SK-N-SH (cell line): ENCODE data around the gene BABAM2. TPM values are rescaled to one million over a fixed set of nuclear protein-coding genes. Genes with fewer than 3 reads are reported as not detected.

Source experiments
- CTCF ChIA-PET: fragments of 300-600, 350-600 bp; formaldehyde crosslinking; extraction: SDS; loops from one replicate; lab custom pipeline; 2021; lab: Yijun Ruan, JAX
- POLR2A ChIA-PET: fragments of 350-600 bp; sonication (Branson Sonifier 250); formaldehyde crosslinking; extraction: SDS; loops from one replicate; lab custom pipeline; 2020; ENCODE audit warnings: antibody characterized with exemption, inconsistent platforms; lab: Yijun Ruan, JAX
- DNase-seq: peaks from one replicate; pipeline ENCODE4 v3.0.0; 2012
- H2AFZ ChIP-seq: fragments of 200-600 bp; sonication (generic); 2 replicates; pipeline ENCODE4 v1.8.1; 2016; ENCODE audit warnings: antibody characterized with exemption, mild to moderate bottlenecking, low read depth
- H3F3A ChIP-seq: fragments of 200-600 bp; sonication (generic); replicated peaks from 2 replicates; pipeline ENCODE3; 2016; ENCODE audit warnings: antibody characterized with exemption, mild to moderate bottlenecking; ENCODE audit not compliant: insufficient read depth
- H3K27ac ChIP-seq, 2 experiments: fragments of 200-500 bp in 1 of 2; fragments of 200-600 bp in 1 of 2; sonication (Bioruptor generic) in 1 of 2; sonication (generic), shearing (Covaris generic) in 1 of 2; 2 replicates each; pipeline versions ENCODE4 v1.5.1 to v1.6.1; 2014 to 2016; ENCODE audit warnings: low read depth in 2 of 2, inconsistent platforms in 1 of 2, low read length in 1 of 2, mild to moderate bottlenecking in 1 of 2, mixed read lengths in 1 of 2
- H3K27me3 ChIP-seq: fragments of 200-600 bp; sonication (generic), shearing (Covaris generic); 2 replicates; pipeline ENCODE4 v1.6.1; 2016; ENCODE audit warnings: mixed run types; ENCODE audit not compliant: insufficient read depth
- H3K36me3 ChIP-seq, 2 experiments: fragments of 200-500 bp in 1 of 2; fragments of 200-600 bp in 1 of 2; sonication (Bioruptor generic) in 1 of 2; sonication (generic) in 1 of 2; replicated peaks in 1 of 2; 2 replicates each; pipeline versions ENCODE3 to v1.5.1; 2014 to 2016; ENCODE audit warnings: low read length in 1 of 2, mild to moderate bottlenecking in 1 of 2; ENCODE audit not compliant: insufficient read depth in 2 of 2, control insufficient read depth in 1 of 2
- H3K4me1 ChIP-seq, 2 experiments: fragments of 200-500 bp in 1 of 2; fragments of 200-600 bp in 1 of 2; sonication (Bioruptor generic) in 1 of 2; sonication (generic), shearing (Covaris generic) in 1 of 2; 2 replicates each; pipeline versions ENCODE4 v1.5.1 to v1.6.1; 2014 to 2016; ENCODE audit warnings: low read depth in 1 of 2, low read length in 1 of 2, mixed run types in 1 of 2; ENCODE audit not compliant: insufficient read depth in 2 of 2, control insufficient read depth in 1 of 2
- H3K4me2 ChIP-seq: fragments of 200-600 bp; sonication (generic), shearing (Covaris generic); 2 replicates; pipeline ENCODE4 v1.6.1; 2017; ENCODE audit warnings: mixed run types
- H3K4me3 ChIP-seq, 2 experiments: fragments of 200-500 bp in 1 of 2; fragments of 200-600 bp in 1 of 2; sonication (Bioruptor generic) in 1 of 2; sonication (generic), shearing (Covaris generic) in 1 of 2; 2 replicates each; pipeline versions ENCODE4 v1.5.1 to v1.8.1; 2014 to 2016; ENCODE audit warnings: low read depth in 2 of 2, inconsistent platforms in 1 of 2, low read length in 1 of 2, mild to moderate bottlenecking in 1 of 2, mixed read lengths in 1 of 2, moderate library complexity in 1 of 2
- H3K79me2 ChIP-seq: fragments of 200-600 bp; sonication (generic); 2 replicates; pipeline ENCODE4 v1.8.1; 2017; ENCODE audit warnings: mild to moderate bottlenecking; ENCODE audit not compliant: insufficient read depth
- H3K9ac ChIP-seq: fragments of 200-600 bp; sonication (generic); 2 replicates; pipeline ENCODE4 v1.6.1; 2017; ENCODE audit warnings: mixed run types
- H3K9me2 ChIP-seq: fragments of 200-600 bp; sonication (generic); 2 replicates; pipeline ENCODE4 v1.6.1; 2017; ENCODE audit warnings: mixed run types
- H3K9me3 ChIP-seq: fragments of 200-600 bp; sonication (generic); 2 replicates; pipeline ENCODE4 v1.6.1; 2017; ENCODE audit warnings: mixed run types, mild to moderate bottlenecking, moderate library complexity
- H4K20me1 ChIP-seq: fragments of 200-600 bp; sonication (generic); 2 replicates; pipeline ENCODE4 v1.6.1; 2017; ENCODE audit warnings: mild to moderate bottlenecking, mixed run types; ENCODE audit not compliant: insufficient read depth
- ELF1 ChIP-seq: IDR thresholded peaks from 2 replicates; pipeline ENCODE4 v1.4.0; 2012
- EP300 ChIP-seq, 2 experiments: IDR thresholded peaks; 2 replicates each; pipeline versions ENCODE4 v1.4.0 to v1.6.1; 2012; ENCODE audit warnings: borderline replicate concordance in 1 of 2, low read depth in 1 of 2, low read length in 1 of 2
- FOXJ3 ChIP-seq: sonication (generic); formaldehyde crosslinking; IDR thresholded peaks from 2 replicates; pipeline ENCODE4 v1.5.1; 2020; ENCODE audit warnings: mild to moderate bottlenecking, missing genetic modification reagents
- FOXM1 ChIP-seq: IDR thresholded peaks from 2 replicates; pipeline ENCODE4 v1.4.0; 2012; ENCODE audit warnings: low read depth, mild to moderate bottlenecking
- GABPA ChIP-seq: IDR thresholded peaks from 2 replicates; pipeline ENCODE4 v1.4.0; 2012; ENCODE audit warnings: low read depth, mild to moderate bottlenecking
- MEF2A ChIP-seq: IDR thresholded peaks from 2 replicates; pipeline ENCODE4 v1.4.0; 2012; ENCODE audit warnings: low read depth, borderline replicate concordance
- MXI1 ChIP-seq: IDR thresholded peaks from 2 replicates; pipeline ENCODE4 v1.6.1; 2012; ENCODE audit warnings: mild to moderate bottlenecking, low read depth, low read length, improper control_type of control experiment
- NFIC ChIP-seq: IDR thresholded peaks from 2 replicates; pipeline ENCODE4 v1.4.0; 2012; ENCODE audit warnings: borderline replicate concordance
- POLR2AphosphoS5 ChIP-seq: IDR thresholded peaks from 2 replicates; pipeline ENCODE4 v1.6.1; 2012; ENCODE audit warnings: low read depth, low read length
- RCOR1 ChIP-seq: fragments of 150-350 bp; IDR thresholded peaks from 2 replicates; pipeline ENCODE4 v1.6.1; 2017; ENCODE audit warnings: antibody characterized with exemption, low read length
- SIN3A ChIP-seq: IDR thresholded peaks from 2 replicates; pipeline ENCODE4 v1.6.1; 2012; ENCODE audit warnings: low read depth, mild to moderate bottlenecking, low read length, moderate library complexity, borderline replicate concordance
- SMC3 ChIP-seq: IDR thresholded peaks from 2 replicates; pipeline ENCODE4 v1.6.1; 2012; ENCODE audit warnings: low read depth, low read length, improper control_type of control experiment
- TAF1 ChIP-seq: IDR thresholded peaks from 2 replicates; pipeline ENCODE4 v1.6.1; 2012; ENCODE audit warnings: low read depth, mild to moderate bottlenecking, low read length, moderate library complexity, borderline replicate concordance
- TCF12 ChIP-seq: IDR thresholded peaks from 2 replicates; pipeline ENCODE4 v1.4.0; 2012
- TEAD4 ChIP-seq: IDR thresholded peaks from 2 replicates; pipeline ENCODE4 v1.4.0; 2012; ENCODE audit warnings: mild to moderate bottlenecking, borderline replicate concordance; ENCODE audit not compliant: insufficient read depth
- YY1 ChIP-seq: IDR thresholded peaks from 2 replicates; pipeline ENCODE4 v1.4.0; 2012; ENCODE audit warnings: low read depth, mild to moderate bottlenecking
- WGBS: methylation state at CpG from one replicate; pipeline ENCODE4 v1.1.6; 2017; ENCODE audit warnings: low lambda C conversion rate; 5-methylcytosine and 5-hydroxymethylcytosine counted together
- polyA plus RNA-seq, 3 experiments: library from polyadenylated mRNA; depleted of rRNA; stranded (reverse); fragments of >200 nt; gene quantifications; 2 replicates each; pipeline ENCODE4 v1.2.3, GENCODE V29; 2012
- TF ChIP-seq, protein P1 (sequence below): IDR thresholded peaks from 2 replicates; pipeline ENCODE4; 2012
- TF ChIP-seq, protein P2 (sequence below): fragments of 200-600 bp; sonication (generic); IDR thresholded peaks from 2 replicates; pipeline ENCODE4 v1.6.1; 2017; ENCODE audit warnings: antibody characterized with exemption, mild to moderate bottlenecking, moderate library complexity
- TF ChIP-seq, protein P3 (sequence below): fragments of 150-350 bp; IDR thresholded peaks from 2 replicates; pipeline ENCODE4 v1.6.1; 2017; ENCODE audit warnings: antibody characterized with exemption, low read length, low read depth, borderline replicate concordance

BABAM2 gene
- polyA plus RNA-seq, 1 of the 3 experiments (the other 2 are of a cell fraction): 34.0 TPM

DNA sequence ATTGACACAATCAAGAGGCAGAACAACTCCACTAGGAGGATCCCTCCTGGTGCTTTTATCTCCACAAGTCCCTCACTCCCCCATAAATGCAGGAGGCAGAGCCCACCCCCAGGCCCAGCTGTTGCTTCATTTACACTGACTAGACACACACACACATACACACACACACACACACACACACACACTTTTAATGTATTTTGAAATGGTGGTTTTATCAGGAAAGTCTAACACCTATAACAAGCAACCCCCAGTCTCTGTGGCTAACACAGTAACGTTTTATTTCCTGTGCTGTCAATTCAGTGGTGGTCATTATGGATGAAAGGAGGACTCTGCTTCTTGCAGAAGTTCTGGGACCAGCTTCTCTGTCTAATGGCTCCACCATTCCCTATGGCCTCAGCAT is 376.8 kb downstream of the BABAM2 start:
- H3F3A ChIP-seq: peaks cover 6% of the 10 kb centered on the region
- DNase-seq: no peak
- no peak overlapping the region for H3K9ac ChIP-seq
- H2AFZ ChIP-seq: no peak overlapping the region
- ChIA-PET POLR2A (no interaction called here), CTCF (no interaction called here)
- H3K27ac ChIP-seq: no peak overlapping the region
- 88% methylated on average over 1 of the region's 1 CpG for WGBS
- no peaks in the 10 kb centered on the region for H4K20me1 ChIP-seq
- no peaks in the 10 kb centered on the region for H3K27me3 ChIP-seq
- H3K4me2 ChIP-seq: no peak overlapping the region
- peaks cover 13 to 32% of the 10 kb centered on the region in 2 experiments; a peak in 3 of 4 replicates for H3K4me1 ChIP-seq
- no peak overlapping the region for H3K4me3 ChIP-seq
- no peaks in the 10 kb centered on the region for H3K36me3 ChIP-seq
- H3K79me2 ChIP-seq: no peaks in the 10 kb centered on the region
- H3K9me3 ChIP-seq: no peaks in the 10 kb centered on the region
- no peaks in the 10 kb centered on the region for H3K9me2 ChIP-seq
- no peak for TF ChIP-seq RCOR1
- TF ChIP-seq TCF12: no peak
- no peak for TF ChIP-seq MXI1
- TF ChIP-seq SIN3A: no peak
- TF ChIP-seq TAF1: no peak
- TF ChIP-seq, protein P1, sequence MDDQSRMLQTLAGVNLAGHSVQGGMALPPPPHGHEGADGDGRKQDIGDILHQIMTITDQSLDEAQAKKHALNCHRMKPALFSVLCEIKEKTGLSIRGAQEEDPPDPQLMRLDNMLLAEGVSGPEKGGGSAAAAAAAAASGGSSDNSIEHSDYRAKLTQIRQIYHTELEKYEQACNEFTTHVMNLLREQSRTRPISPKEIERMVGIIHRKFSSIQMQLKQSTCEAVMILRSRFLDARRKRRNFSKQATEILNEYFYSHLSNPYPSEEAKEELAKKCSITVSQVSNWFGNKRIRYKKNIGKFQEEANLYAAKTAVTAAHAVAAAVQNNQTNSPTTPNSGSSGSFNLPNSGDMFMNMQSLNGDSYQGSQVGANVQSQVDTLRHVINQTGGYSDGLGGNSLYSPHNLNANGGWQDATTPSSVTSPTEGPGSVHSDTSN: no peak
- TF ChIP-seq GABPA: no peak
- TF ChIP-seq SMC3: no peak
- no peak for TF ChIP-seq ELF1
- TF ChIP-seq, protein P2, sequence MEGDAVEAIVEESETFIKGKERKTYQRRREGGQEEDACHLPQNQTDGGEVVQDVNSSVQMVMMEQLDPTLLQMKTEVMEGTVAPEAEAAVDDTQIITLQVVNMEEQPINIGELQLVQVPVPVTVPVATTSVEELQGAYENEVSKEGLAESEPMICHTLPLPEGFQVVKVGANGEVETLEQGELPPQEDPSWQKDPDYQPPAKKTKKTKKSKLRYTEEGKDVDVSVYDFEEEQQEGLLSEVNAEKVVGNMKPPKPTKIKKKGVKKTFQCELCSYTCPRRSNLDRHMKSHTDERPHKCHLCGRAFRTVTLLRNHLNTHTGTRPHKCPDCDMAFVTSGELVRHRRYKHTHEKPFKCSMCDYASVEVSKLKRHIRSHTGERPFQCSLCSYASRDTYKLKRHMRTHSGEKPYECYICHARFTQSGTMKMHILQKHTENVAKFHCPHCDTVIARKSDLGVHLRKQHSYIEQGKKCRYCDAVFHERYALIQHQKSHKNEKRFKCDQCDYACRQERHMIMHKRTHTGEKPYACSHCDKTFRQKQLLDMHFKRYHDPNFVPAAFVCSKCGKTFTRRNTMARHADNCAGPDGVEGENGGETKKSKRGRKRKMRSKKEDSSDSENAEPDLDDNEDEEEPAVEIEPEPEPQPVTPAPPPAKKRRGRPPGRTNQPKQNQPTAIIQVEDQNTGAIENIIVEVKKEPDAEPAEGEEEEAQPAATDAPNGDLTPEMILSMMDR: no peak
- no peak for TF ChIP-seq NFIC
- TF ChIP-seq FOXM1: no peak
- no peak for TF ChIP-seq FOXJ3 (CRISPR knock-in tag)

DNA sequence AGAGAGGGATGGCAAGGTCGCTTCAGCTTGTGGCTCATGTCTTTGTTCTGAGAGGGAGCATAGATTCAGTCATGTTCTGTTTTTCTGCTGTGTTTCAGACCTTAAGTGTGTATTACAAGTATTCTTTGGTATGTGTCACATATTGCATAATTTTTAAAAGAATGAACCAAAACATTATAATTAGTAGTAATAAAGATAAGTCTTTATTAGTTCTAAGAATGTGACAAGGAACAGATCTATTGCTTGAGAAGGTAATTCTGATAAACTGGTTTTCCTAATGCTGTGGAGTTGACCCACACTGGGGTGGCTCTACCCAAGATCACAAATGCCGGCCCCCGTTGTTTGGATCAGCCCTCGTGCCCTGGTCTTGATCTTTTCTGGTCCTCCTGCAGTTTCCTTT is 377.9 kb downstream of the BABAM2 start:
- TF ChIP-seq MEF2A (no peak), EP300 (IDR thresholded peaks at IDR 0.05; ENCODE audit: borderline replicate concordance in 1 of 2, low read depth in 1 of 2, low read length in 1 of 2) (no peak), TEAD4 (no peak), YY1 (no peak), POLR2AphosphoS5 (no peak), ELF1 (no peak), MXI1 (no peak)
- TF ChIP-seq, protein P3, sequence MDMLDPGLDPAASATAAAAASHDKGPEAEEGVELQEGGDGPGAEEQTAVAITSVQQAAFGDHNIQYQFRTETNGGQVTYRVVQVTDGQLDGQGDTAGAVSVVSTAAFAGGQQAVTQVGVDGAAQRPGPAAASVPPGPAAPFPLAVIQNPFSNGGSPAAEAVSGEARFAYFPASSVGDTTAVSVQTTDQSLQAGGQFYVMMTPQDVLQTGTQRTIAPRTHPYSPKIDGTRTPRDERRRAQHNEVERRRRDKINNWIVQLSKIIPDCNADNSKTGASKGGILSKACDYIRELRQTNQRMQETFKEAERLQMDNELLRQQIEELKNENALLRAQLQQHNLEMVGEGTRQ: no peak
- Histone ChIP-seq H3K4me2 (no peak overlapping the region), H2AFZ (0 out of 2 replicates have a peak overlapping the region, but pooled peaks have one; percentile 34), H3K9me3 (no peaks in the 10 kb centered on the region), H4K20me1 (no peaks in the 10 kb centered on the region), H3K9me2 (no peaks in the 10 kb centered on the region), H3K4me3 (no peak overlapping the region), H3F3A (peaks cover 6% of the 10 kb centered on the region), H3K27me3 (no peaks in the 10 kb centered on the region), H3K79me2 (no peaks in the 10 kb centered on the region), H3K27ac (peak overlapping the region; percentile 44 to 61; a peak in 3 of 4 replicates), H3K4me1 (peaks cover 13 to 32% of the 10 kb centered on the region in 2 experiments; a peak in 3 of 4 replicates), H3K36me3 (no peaks in the 10 kb centered on the region), H3K9ac (no peak overlapping the region)
- no peak for DNase-seq
- ChIA-PET POLR2A (no interaction called here), CTCF (interaction anchor here (0.7 kb wide), 1 partner anchor 56 kb away, joined by 3 read pairs; no protein-coding TSS in a partner anchor)
- WGBS: 97% methylated on average over 4 of the region's 4 CpGs
